ENCODE data around the gene PSAPL1. TPM values are rescaled to one million over a fixed set of nuclear protein-coding genes. Genes with fewer than 3 reads are reported as not detected.

Gene PSAPL1
- polyA plus RNA-seq, 3 donors: 0.04 TPM; not detected in 2

GRCh38 chr4:7419961-7420660 is 14.6 kb downstream of the PSAPL1 start:
- no peak for DNase-seq

DNA sequence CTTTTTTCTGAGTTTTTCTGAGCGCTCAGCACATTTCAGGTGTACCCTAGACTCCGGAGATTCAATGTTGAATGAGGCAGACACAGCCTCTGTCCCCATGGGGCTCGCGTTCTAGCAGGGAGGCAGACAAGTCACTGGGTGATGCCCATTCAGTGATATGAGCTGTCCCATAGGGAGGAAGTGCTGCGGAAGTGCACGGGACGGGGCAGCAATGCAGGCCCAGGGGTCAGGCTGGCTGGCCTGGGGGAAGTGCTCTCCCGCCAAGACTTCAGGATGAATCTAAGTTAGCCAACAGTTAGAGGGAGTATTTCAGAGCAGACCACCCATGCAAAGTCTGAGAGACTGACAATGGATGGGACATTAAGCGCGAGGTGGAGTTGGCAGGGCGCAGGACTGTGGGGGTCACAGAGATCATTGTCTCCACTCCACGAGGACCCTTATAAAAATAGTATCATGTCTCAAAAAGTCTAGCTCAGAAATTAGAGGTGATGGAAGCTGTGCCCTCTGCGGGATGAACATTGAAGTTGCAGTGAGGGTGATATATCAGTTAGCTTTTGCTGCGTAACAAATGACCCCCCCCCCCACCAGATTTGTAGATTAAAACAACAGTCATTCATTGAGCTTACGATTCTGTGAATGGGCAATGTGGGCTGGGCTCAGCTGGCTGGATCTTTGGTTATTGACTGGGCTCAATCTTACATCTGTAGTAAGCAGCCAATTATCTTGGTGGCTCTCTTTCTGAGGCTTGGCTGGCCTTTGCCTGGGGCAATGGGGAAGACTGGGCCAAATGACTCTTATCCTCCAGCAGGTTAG is 16.4 kb downstream of the PSAPL1 start:
- DNase-seq: no peak

- DNase-seq: no peak
Observed at GRCh38 chr4:7417639-7418038, 17.1 kb downstream of the PSAPL1 start.

DNA sequence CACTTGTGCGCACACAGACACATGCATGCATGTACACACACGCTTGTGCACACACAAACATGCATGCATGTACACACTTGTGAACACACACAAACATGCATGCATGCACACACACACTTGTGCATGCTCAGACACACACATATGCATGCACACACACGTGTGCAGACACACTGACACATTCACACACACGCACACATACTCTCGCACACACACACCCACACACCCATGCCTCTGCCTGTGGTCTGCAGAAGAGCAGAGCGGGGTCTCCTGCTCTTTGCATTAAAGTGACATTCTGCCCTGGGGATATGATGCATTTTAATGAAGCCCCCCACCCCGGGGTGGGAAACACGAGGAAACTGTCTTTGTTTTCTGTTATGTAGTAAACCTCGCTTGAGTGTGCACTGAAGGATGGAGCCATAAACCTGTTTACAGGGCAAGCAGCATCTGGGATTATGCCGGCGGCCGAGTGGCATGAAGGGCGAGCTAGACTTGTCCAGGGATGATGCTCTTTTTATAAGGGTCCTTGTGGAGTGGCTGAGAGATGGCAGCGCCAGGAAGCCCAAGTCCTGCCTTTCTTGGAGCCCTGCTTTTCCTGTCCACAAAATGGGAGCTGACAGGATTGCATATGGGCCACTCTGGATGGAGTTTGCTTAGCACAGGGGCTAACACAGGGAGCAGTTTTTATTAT is 17.8 kb downstream of the PSAPL1 start:
- no peak for DNase-seq

- DNase-seq: no peak
Observed at GRCh38 chr4:7415927-7416686, 18.6 kb downstream of the PSAPL1 start.

GRCh38 chr4:7414736-7415510 is 19.8 kb downstream of the PSAPL1 start:
- DNase-seq: no peak

GRCh38 chr4:7414046-7414445 is 20.7 kb downstream of the PSAPL1 start:
- no peak for DNase-seq

- DNase-seq: no peak
Observed at GRCh38 chr4:7412554-7412912, 22.2 kb downstream of the PSAPL1 start.

GRCh38 chr4:7411896-7412553 is 22.7 kb downstream of the PSAPL1 start:
- DNase-seq: no peak

DNA sequence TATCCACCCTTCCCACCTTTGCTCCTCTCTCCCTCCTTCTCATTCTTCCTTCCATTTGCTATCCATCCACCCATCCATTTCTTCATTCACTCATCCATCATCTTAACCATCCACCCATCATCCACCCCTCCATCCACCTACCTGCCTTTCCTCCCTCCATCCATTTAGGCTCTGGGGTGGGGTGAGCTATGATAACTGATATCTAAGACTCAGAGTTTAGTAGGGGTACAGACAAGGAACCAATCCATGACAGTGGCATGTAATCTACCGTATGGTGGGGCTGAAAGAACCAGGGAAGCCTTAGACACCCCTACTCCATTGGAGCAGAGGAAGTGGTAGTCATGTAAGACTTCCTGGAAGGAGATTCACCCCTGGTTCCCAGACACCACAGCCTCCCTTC is 23.2 kb downstream of the PSAPL1 start:
- DNase-seq: no peak

DNA sequence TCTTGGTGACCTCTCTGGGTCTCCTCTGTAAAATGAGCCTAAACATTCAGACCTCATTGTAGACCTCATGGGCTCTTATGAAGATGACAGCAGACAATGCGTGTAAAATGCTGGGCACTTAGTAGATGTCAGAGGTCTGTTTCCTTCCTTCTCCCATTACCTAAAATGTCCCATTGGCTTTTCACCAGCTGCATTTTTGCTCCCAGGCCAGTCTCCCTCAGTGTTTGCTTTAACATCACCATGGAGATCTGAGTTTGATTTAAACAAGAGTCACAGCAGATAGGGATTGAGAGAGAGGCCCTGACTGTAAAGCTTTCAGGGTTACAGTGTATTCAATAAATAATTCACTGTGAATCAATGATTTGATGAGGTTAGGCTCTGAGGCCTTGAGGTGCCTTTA is 24.3 kb downstream of the PSAPL1 start:
- DNase-seq: peak; percentile 65

GRCh38 chr4:7408166-7408565 is 26.6 kb downstream of the PSAPL1 start:
- DNase-seq: no peak

DNA sequence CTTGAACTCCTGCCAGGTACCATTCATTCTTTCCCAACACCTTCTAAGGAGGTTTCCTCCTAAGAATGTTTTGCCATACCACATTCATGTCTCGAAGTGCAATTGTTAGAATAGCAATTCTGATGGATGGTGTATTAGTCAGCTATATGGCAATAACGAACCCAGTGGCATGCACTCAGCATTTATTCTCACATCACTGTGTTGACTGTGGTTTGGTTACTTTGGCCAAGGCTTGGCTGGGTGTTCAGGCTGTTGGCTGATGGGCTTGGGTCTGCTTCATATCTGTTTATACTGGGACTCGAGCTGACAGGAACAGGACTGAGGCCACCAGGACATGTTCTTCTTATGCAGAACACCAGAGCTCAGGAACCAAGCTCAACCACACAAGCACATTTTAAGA is 31.7 kb downstream of the PSAPL1 start:
- DNase-seq: no peak

- no peak for DNase-seq
Observed at GRCh38 chr4:7402526-7402925, 32.2 kb downstream of the PSAPL1 start.

DNA sequence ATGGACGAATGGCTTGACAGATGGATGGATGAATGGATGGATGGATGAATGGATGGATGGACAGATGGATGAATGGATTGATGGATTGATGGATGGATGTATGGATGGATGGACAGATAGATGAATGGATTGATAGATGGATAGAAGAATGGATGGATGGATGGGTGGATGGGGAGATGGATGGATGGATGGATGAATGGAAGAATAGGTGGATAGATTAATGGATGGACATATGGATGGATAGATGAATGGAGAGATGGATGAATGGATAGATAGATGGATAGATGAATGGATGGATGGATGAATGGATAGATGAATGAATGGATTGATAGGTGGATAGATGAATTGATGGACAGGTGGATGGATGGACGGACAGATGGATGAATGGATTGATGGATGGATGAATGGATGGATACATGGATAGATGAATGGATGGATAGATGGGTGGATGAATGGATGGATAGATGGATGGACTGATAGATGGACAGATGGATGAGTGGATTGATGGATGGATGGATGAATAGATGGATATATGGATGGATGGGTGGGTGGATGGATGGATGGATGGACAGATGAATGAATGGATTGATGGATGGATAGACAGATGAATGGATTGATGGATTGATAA is 33.9 kb downstream of the PSAPL1 start:
- DNase-seq: no peak

DNA sequence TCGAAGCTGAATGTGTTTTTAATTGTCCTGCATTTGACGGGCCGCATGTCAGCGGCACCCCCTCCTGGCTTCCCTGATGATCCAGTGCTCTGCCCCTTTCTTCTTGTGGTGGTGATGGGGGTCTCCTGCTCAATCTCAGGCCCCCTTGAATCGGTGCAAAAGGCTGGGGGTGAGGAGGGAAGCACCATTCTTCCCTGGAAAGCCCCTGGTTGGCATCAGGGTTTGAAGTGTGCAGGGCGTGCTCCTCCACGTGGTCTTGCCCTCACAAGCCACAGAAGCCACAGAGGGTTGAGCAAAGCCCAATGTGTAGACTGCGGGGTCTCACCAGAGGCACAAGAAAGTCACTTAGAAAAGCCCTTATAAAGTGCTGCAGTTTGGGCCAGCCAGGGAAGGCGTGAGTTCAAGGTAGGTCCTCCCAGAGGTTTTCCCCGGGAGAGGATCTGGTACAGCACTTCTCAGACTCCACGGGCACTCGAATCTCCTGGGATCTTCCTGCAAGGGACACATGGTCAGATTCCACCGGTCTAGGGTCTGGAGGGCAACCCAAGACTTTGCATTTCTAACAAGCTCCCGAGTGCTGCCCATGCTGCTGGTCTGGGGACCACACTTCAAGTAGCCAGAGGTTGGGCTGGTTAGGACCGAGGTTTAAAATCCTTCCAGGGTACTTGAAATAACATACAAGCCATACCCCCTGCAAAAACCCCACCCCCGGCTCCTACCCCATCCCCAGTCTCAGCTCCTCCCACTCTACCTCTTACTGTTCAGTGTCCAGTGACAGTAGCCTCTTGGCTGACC is 35.1 kb downstream of the PSAPL1 start:
- DNase-seq: no peak

DNA sequence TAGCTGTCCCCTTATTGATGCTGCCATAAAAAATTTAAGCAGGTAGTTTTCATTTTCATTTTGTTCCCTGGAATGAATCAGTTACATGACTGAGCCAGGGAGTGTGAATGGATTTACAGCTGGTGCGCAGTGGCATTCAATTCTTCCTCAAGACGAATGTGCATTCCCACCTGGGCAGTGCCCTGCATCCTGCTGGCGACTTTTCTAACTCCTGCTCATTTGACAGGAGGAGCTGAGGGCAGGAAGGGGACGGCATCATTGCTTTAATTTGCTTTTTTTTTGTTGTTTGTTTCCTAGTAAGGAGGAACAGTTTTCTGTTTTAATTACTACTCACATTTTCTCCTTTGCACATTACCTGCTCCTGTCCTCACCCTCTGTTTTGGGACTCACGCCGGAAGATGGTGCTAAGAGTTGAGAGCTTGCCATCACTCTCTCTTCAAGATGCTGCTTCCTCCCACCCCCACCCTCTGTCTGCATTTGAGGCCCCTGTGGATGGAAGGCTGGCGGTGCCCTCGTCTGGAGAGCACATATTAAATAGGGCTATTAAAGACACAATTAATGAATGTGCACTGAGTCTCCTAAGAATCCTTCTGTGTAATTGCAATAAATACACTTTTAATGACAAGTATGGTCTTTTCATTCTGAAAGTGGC is 35.8 kb downstream of the PSAPL1 start:
- no peak for DNase-seq

DNA sequence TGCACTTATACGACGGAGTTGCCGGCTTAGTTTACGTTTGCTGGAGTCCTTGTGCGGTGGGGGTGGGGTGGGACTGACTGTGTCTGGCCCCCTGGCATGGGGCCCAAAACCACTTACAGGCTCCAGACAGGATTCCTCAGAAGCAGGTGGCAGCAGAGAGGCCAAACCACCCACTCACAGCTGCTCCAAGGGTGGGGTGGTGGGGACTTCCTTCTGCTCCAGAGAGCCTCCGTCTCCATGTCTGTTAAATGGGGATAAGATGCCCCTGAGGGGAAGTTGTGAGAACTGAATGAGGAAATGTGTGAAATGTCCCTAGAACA is 36.7 kb downstream of the PSAPL1 start:
- no peak for DNase-seq
